A673 (cell line): ENCODE results near the gene VWA5B1. TPM values are rescaled to one million over a fixed set of nuclear protein-coding genes. Genes with fewer than 3 reads are reported as not detected.

Experiments used
- BruUV-seq: library from RNA; stranded (reverse); fragments of 400-500 nt; replicated peaks from 2 replicates; lab custom pipeline; 2021; lab: Mats Ljungman, UMichigan
- CTCF ChIA-PET: fragments of 300-600 bp; sonication (Branson Sonifier 250); formaldehyde crosslinking; loops from one replicate; lab custom pipeline; 2022; ENCODE audit warnings: antibody characterized with exemption; lab: Charles Lee
- POLR2A ChIA-PET: fragments of 300-600 bp; sonication (Branson Sonifier 250); formaldehyde crosslinking; loops from one replicate; lab custom pipeline; 2022; ENCODE audit warnings: antibody characterized with exemption; ENCODE audit not compliant: low non-redundant PET; lab: Charles Lee
- DNase-seq: peaks from one replicate; pipeline ENCODE4 v3.0.0-alpha.2; 2015; ENCODE audit warnings: low spot score
- H3K27ac ChIP-seq: fragments of 200-600 bp; sonication (generic); 2 replicates; pipeline ENCODE4 v1.5.1; 2016; ENCODE audit warnings: mixed run types, low read depth, mild to moderate bottlenecking, mixed read lengths, antibody characterized with exemption, low read length; ENCODE audit not compliant: poor library complexity, severe bottlenecking
- H3K27me3 ChIP-seq: fragments of 200-600 bp; sonication (generic); replicated peaks from 2 replicates; pipeline ENCODE4 v1.6.1; 2017; ENCODE audit warnings: mixed run types, low read depth, mild to moderate bottlenecking, mixed read lengths, antibody characterized with exemption, low read length; ENCODE audit not compliant: insufficient read depth, poor library complexity
- H3K36me3 ChIP-seq: fragments of 200-600 bp; sonication (generic); 2 replicates; pipeline ENCODE4 v1.6.1; 2016; ENCODE audit warnings: mixed run types, mild to moderate bottlenecking, mixed read lengths, antibody characterized with exemption, low read length; ENCODE audit not compliant: insufficient read depth, poor library complexity, severe bottlenecking
- H3K4me1 ChIP-seq: fragments of 200-600 bp; sonication (generic); 2 replicates; pipeline ENCODE4 v1.6.1; 2017; ENCODE audit warnings: mixed run types, mild to moderate bottlenecking, mixed read lengths, antibody characterized with exemption, low read length; ENCODE audit not compliant: insufficient read depth, poor library complexity, severe bottlenecking
- H3K4me3 ChIP-seq: fragments of 200-600 bp; sonication (generic); 2 replicates; pipeline ENCODE4 v1.5.1; 2016; ENCODE audit warnings: low read depth, mixed run types, mild to moderate bottlenecking, mixed read lengths, low read length; ENCODE audit not compliant: poor library complexity, severe bottlenecking
- H3K9me3 ChIP-seq: fragments of 200-600 bp; sonication (generic); 2 replicates; pipeline ENCODE4 v1.6.1; 2016; ENCODE audit warnings: mixed run types, low read depth, mild to moderate bottlenecking, mixed read lengths, antibody characterized with exemption, low read length; ENCODE audit not compliant: poor library complexity, severe bottlenecking
- CTCF ChIP-seq: fragments of 300-800, 200-600 bp; sonication (generic); conservative IDR thresholded peaks from 2 replicates; pipeline ENCODE4 v1.5.1; 2017; ENCODE audit warnings: low read depth, mild to moderate bottlenecking, antibody characterized with exemption, low read length, moderate library complexity, mixed read lengths
- EZH2 ChIP-seq: fragments of 200-600 bp; sonication (generic); IDR thresholded peaks from 2 replicates; pipeline ENCODE4 v1.6.1; 2017; ENCODE audit warnings: borderline replicate concordance, low read depth, mild to moderate bottlenecking, mixed read lengths, antibody characterized with exemption, low read length; ENCODE audit not compliant: poor library complexity, severe bottlenecking
- intact Hi-C: fragments of 100-400 bp; cut with micrococcal nuclease; formaldehyde crosslinking; loops from one replicate; pipeline ENCODE4 v1.10.0; 2022; ENCODE audit not compliant: unreplicated experiment
- total RNA-seq: library from RNA; stranded (reverse); gene quantifications from 2 replicates; pipeline ENCODE4 v1.2.3, GENCODE V29; 2021

The VWA5B1 gene
- total RNA-seq, 1 experiment from 2014 or later, result not detected

- CTCF ChIA-PET, result no interaction called here
- no TSS peak for BruUV-seq
- intact Hi-C loops, result no loop called here
- peak; percentile 11 for DNase-seq
- no peaks in the 10 kb centered on the region for H3K9me3 ChIP-seq
- POLR2A ChIA-PET, result no interaction called here
- H3K27me3 ChIP-seq, result peaks cover 59% of the 10 kb centered on the region
- H3K4me1 ChIP-seq, result no peaks in the 10 kb centered on the region
- H3K27ac ChIP-seq, result no peak overlapping the region
- TF ChIP-seq EZH2 (no peak), CTCF (no peak)
- no peaks in the 10 kb centered on the region for H3K36me3 ChIP-seq
- no peak overlapping the region for H3K4me3 ChIP-seq
Measured at GRCh38 chr1:20358761-20359263, 68.1 kb downstream of the VWA5B1 start.

GRCh38 chr1:20359451-20360330 lies 69.0 kb downstream of the VWA5B1 start:
- ChIA-PET POLR2A (no interaction called here), CTCF (no interaction called here)
- no peaks in the 10 kb centered on the region for H3K4me1 ChIP-seq
- H3K27me3 ChIP-seq, result peaks cover 62% of the 10 kb centered on the region
- BruUV-seq, result no TSS peak
- DNase-seq, result no peak
- no peak overlapping the region for H3K4me3 ChIP-seq
- no peaks in the 10 kb centered on the region for H3K9me3 ChIP-seq
- no peak overlapping the region for H3K27ac ChIP-seq
- H3K36me3 ChIP-seq, result no peaks in the 10 kb centered on the region
- TF ChIP-seq EZH2, result no peak
- TF ChIP-seq CTCF, result no peak
- intact Hi-C loops, result no loop called here

GRCh38 chr1:20361401-20361800 lies 70.7 kb downstream of the VWA5B1 start:
- H3K4me1 ChIP-seq, result peaks cover under 1% of the 10 kb centered on the region
- TF ChIP-seq CTCF, result no peak
- TF ChIP-seq EZH2, result no peak
- H3K27ac ChIP-seq, result no peak overlapping the region
- H3K36me3 ChIP-seq, result no peaks in the 10 kb centered on the region
- H3K4me3 ChIP-seq, result no peak overlapping the region
- peaks cover 75% of the 10 kb centered on the region for H3K27me3 ChIP-seq
- no peaks in the 10 kb centered on the region for H3K9me3 ChIP-seq
- BruUV-seq, result no TSS peak
- intact Hi-C loops, result no loop called here
- POLR2A ChIA-PET, result interaction anchor here (0.7 kb wide), 1 partner anchor 625 kb away, joined by 3 read pairs; no protein-coding TSS in a partner anchor
- no peak for DNase-seq
- CTCF ChIA-PET, result interaction anchor here (0.5 to 0.8 kb wide), 3 partner anchors 71 to 106 kb away, joined by 3 to 5 read pairs (median 3); partner anchors contain the start of gene VWA5B1
